ENCODE measurements around the gene OR5D13.

OR5D13 gene

GRCh38 chr11:55773138-55773537 is at the start of gene OR5D13:
Gene OR5D13, plus strand, starts transcription at chr11:55773438. Its CDS starts 0 bp downstream, at chr11:55773438.
- no peak for DNase-seq

GRCh38 chr11:55726715-55727324 is 46.4 kb upstream of the OR5D13 start:
- DNase-seq: no peak

- no peak for DNase-seq
Observed at GRCh38 chr11:55732936-55733335, 40.3 kb upstream of the OR5D13 start.

GRCh38 chr11:55791606-55792005 is 18.4 kb downstream of the OR5D13 start:
- no peak for DNase-seq

- no peak for DNase-seq
Observed at GRCh38 chr11:55793321-55793720, 20.1 kb downstream of the OR5D13 start.

- DNase-seq: no peak
Observed at GRCh38 chr11:55795256-55795655, 22.0 kb downstream of the OR5D13 start, which contains the start of gene OR5D14. Gene OR5D14, plus strand, starts transcription at chr11:55795556. Its CDS starts 0 bp downstream, at chr11:55795556.

- no peak for DNase-seq
Observed at GRCh38 chr11:55806248-55806647, 33.0 kb downstream of the OR5D13 start.

- no peak for DNase-seq
Observed at GRCh38 chr11:55811067-55811466, 37.8 kb downstream of the OR5D13 start, which contains the start of gene OR5L1. Gene OR5L1, plus strand, starts transcription at chr11:55811367. Its CDS starts 100 bp downstream, at chr11:55811467.

- DNase-seq: no peak
Observed at GRCh38 chr11:55819330-55819729, 46.1 kb downstream of the OR5D13 start, which contains the start of gene OR5D18. Gene OR5D18, plus strand, starts transcription at chr11:55819630. Its CDS starts 0 bp downstream, at chr11:55819630.

All from NCI-H187 treated with DMSO at 0.1 percent for 48 hours (cell line).